NCI-H82 (cell line): ENCODE data around the gene ATP8B1.

Experiments used
- DNase-seq: peaks from one replicate; lab custom pipeline; 2025; lab: John Stamatoyannopoulos, UW

Gene ATP8B1

DNA sequence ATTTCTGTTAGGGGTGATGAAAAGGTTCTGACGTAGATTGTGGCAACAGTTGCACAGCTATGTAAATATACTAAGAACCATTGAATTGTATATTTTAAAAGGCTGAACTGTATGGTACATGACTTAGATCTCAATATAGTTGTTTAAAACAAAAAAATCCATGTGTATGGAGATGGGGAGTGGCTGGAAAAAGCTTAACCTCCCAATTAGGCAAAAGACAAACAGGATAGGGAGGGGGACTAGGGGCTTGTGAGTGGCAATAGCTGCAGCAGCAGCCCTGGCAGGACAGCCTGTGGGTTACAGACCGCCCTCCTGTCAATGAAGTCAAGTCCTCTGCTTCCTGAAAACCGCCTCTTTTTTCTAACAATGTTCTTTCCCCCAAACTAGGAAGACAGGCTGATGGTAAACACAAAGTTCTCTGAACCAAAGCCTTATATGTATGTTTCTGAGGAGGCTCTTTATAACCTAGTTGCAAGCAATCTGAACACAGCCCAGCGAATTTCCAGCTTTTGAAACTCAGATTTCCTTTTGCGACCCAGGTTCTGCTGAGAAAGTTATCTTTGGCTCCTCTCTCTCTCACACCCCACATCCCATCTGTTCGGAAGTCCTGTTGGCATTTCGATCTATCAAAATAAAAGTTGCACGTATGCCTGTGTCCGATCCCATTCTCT, 10.3 kb downstream of the ATP8B1 start:
- DNase-seq, result no peak

DNA sequence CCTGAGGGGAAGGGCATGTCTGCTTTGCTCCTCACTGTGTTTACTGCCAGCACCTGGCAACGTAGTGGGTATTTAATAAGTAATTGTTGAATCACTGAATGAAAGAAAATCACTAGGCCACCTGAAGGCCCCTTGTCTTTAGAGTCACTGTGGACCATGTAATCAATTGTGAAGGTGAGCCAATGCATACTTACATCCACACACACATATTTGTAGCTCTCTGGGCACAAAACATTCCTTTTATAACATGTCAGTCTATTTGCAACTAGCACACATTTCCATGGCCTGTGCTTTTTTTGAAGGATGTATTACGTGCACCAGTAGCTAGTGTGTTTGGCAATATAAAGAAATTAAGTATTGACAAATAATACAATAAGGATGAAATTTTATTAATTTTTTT, 11.2 kb downstream of the ATP8B1 start:
- DNase-seq, result no peak

DNA sequence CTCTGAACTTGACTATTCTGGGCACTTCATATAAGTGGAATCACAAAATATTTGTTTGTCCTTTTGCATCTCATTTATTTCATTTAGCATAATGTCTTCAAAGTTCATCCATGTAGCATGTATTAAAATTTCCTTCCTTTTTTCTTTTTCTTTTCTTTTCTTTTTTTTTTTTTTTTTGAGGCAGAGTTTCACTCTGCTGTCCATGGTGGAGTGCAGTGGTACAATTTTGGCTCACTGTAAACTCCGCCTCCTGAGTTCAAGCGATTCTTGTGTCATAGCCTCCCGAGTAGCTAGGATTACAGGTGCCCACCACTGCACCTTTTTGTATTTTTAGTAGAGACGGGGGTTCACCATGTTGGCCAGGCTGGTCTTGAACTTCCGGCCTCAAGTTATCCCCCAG, 11.9 kb downstream of the ATP8B1 start:
- no peak for DNase-seq

DNA sequence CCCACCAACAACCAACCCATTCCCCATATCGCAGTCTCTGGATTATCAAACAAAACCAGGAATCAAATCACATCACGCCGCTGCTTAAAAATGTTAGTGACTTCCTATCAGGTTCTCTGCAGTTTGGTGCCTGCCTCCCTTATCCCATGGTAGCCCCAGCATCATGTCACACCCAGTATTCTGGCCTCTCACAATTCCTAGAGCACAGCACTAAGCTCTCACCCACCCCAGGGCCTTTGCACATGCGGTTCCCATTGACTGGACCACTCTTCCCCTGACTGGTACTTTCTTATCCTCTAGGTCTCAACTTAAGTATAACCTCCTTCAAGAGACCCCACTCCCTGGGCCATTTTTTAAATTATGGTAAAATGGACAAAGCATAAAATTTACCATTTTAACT, 12.8 kb downstream of the ATP8B1 start:
- DNase-seq, result no peak

DNA sequence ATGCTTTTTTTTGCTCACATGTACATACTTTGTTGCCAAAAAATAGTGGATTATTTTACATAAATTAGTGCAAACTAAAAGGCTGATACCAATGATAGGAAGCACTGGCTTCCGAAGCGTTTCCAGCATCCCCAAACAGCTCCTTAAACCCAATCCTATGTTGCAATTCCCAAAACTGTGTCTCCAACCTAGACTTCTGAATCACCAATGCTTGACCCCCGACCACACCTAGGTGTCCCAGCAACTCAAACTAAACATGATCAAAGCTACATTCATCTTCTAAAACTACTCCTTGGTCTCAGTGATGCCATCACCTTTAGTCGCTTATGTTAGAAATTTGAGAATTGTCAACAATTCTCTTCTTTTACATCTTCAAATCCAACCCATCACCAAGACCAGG, 13.4 kb downstream of the ATP8B1 start:
- DNase-seq, result no peak

DNA sequence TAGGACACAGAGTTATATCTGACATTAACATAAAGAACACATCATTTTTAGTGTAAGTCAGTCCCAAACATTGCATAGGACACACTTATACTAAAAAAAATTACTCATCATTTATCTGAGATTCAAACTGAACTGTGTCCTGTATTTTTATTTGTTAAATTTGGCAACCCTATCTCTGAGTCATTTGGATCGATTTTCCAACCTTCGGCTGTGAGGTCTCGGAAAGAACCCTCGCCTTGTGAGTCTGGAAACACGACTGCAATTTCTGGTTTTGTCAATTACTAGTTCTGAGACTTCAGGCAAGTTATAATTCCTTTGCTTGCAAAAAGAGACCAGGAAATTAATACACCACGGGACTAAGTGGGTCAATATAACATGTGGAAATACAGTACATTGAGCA, 14.0 kb downstream of the ATP8B1 start:
- no peak for DNase-seq

DNA sequence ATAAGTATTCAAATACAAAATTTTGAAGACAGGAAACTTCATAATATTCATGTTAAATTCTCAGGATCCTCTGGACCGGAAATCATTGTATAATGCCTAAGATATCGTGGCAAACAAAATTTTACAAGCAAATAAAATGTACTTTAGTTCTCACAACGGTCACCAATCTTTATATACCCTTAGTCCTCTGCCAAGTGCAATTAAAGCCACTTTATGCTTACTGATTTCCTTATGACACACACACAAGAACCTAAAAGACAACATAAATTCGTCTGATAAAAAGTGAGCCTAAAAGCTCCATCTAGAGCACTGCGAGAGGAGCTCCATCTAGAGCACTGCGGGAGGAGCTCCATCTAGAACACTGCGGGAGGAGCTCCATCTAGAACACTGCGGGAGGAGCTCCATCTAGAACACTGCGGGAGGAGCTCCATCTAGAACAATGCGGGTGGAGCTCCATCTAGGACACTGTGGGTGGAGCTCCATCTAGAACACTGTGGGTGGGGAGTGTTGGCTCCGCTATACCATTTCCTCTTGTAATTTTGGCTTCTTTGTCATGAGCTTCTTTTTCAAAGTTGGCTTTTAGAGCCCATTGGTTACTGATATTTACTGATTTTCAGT, 15.9 kb downstream of the ATP8B1 start:
- no peak for DNase-seq

DNA sequence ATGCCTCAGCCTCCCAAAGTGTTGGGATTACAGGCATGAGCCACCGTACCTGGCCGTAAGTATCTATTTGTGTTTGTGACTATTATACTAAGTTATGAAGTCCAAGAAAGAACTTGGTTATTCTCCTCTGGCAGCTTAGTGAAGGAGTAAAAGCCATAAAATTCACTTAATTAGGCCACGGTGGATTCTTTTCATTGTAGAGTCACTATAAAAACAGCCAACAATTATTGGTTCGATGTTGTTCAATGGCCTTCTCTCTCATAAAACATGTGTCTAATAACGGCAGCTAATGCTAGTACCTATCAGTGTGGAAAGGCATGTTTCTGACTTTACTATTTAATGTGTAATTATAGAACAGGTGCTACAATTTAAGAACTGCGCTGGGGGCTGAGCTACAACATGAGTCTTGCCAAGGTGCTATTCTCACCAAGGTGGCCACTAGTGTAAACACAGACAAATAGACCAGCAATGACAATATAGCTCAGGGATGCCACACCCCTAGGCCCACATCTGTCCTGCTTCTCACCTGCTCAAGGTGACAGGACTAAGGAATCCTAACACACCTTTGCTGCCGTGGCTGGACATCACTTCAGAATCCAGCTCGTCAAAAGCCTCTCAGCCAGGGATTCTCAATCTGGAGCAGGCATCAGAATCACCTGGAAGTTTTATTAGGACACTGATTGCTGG, 17.2 kb downstream of the ATP8B1 start:
- no peak for DNase-seq

DNA sequence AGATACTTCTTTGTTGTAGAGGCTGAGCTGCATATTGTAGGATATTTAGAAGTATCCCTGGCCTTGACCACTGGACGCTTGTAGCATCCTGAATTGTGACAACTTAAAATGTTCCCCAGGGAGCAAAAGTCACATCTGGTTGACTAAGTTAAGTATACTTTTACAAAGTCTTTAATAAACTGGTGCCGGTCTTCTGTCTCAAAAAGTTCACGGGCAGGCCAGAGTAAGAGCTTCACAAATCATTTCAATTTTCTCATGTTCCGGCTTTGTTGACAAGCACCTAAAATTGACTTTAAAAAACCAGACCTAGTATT, 18.4 kb downstream of the ATP8B1 start:
- no peak for DNase-seq

DNA sequence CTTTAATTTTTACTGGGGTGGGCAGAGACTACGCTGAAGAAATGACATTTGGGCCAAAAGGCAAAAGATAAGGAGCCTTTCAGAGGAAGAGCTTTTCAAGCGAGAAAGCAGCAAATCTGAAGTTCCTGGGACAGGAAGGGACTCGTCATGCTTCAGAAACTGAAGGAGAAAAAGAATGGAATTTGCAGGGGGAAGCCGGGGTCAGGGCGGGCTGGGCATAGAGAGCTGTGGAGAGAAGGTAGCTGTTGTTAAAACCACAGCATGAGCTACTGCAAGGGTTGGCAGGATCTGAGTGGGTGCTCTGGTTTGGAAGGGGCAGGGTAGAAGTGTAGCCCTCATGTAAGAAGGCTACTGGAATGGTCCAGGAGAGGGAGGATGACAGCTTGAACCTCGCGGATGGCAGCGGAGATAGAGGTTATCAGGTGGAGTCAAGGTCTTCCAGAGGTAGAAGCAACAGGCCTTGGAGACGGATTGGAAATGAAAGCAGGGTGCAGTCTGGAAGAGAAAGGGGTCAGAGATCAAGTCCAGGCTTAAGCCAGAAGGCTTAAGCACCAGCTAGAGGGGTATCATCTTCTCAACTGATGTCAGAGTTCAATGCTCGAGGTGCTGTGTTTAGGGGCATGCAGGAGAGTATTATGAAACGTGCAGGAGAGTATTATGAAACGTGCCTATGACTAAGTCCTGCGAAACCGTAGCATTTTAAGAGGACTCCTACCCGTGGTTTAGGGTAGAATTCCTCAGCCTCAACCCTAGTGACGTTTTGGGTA, 18.9 kb downstream of the ATP8B1 start:
- DNase-seq, result no peak

DNA sequence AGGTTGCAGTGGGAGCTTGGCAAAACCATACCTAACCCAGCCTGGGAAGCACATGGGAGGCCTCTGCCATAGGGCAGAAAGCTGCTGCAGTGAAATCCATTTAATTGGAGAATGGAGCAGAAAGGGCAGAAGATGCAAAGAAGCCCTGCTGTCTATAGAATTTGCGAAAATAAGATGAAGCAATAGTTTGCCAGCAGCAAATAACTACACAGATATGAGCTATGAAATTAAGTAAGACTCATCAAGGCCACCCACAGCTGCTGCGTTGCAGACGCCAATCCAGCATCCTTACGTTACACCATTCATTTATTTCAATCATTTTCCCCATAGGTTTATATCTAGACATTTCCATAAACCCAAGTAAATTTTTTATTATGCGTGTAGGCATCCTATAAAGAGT, 21.1 kb downstream of the ATP8B1 start:
- DNase-seq, result no peak

DNA sequence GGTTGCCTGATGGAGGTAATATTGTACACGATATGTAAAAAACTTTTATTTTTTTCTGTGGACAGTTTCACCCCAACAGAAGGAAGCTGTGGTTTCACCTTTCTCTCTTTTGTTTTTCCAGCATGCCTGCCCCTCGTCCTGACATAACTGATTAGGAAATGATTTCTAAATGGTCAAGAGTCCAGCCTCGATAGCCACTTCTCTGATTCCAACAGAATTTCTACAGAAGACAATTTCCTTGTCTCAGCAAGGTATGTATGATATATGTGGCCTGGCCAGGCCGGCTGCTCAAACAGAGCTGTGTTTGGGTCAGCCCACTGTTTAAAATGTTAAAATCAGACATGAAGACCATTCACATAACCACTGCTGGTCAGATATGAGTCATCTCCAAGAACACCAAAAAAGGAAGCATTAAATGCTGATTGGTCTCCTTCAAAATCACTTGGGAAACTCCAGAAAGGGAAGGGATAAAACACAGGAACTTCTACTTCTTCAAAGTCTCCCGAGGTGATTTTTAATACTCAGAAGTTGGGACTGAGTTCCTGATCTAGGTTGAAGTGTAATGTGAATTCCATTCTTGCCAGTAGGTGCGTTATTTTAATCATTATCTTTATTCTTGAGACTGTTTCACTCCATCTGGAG, 22.3 kb downstream of the ATP8B1 start:
- no peak for DNase-seq

DNA sequence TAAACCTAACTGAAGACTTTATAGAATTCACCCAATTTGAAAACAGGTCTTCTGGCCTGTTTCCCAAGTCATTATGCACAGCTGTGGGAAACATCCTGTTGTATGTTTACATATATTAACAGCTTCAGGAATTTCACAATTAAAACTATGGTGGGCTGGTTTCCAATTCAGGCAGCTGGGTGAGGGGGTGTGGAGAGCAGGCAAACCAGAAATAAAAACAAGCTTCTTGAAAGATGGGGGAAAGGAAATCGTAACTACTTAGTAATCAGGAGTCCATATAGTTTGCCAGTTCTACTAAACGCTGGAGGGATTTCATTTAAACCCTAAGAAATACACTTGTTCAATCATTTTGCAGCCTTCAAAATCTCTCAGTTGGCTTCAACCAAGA, 22.8 kb downstream of the ATP8B1 start:
- DNase-seq, result no peak

DNA sequence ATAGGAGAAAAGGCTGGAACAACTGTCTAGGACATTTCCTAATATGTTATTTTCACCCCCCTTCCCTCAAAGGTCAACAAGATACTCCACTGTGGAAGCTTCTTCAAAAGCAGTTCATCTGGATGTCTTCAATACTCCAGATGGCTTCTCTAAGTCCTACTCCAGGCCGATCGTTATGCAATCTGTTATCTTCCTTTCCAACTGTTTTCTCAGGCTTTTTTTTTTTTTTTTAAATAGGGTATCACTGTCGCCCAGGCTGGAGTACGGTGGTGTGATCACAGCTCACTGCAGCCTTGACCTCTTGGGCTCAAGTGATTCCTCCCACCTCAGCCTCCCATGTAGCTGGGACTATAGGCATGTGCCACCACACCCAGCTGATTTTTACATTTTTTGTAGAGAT, 26.3 kb downstream of the ATP8B1 start:
- DNase-seq, result peak; percentile 47

DNA sequence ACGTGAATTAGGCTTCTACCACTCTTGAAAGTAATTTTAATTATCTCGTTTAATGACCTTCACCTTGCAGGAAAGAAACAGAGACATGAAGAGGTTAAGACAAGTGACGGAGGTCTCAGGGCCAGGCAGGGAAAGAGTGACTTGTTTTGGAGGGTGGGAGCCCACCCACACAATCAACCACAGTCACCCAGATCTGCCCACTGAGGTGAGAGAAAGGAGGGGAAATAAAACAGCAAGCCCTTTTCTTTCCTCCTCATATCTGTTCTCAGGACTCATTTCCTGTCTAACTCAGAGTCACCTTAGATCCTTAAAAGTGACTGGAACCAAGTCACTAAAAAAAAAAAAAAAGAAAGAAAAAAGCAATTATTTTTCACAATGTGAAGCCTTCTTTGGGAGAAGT, 26.8 kb downstream of the ATP8B1 start:
- no peak for DNase-seq

DNA sequence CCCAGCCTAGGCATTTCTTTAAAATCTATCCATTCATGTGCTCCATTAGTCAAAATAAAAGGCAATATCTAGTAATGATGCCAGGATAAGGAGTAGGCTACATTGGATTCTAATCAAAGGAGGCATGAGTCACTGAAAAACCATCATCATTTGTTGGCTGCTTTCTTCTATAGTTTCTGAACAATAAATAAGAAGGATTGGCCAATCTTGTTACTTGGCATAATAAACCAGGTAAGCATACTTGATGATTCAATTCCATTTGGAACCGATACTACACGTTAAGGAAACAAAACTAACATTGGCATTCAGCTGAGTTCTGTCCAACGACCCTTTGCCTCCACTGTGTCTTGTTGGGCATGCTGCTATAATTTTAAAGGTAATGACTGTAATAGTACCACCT, 27.2 kb downstream of the ATP8B1 start:
- no peak for DNase-seq

DNA sequence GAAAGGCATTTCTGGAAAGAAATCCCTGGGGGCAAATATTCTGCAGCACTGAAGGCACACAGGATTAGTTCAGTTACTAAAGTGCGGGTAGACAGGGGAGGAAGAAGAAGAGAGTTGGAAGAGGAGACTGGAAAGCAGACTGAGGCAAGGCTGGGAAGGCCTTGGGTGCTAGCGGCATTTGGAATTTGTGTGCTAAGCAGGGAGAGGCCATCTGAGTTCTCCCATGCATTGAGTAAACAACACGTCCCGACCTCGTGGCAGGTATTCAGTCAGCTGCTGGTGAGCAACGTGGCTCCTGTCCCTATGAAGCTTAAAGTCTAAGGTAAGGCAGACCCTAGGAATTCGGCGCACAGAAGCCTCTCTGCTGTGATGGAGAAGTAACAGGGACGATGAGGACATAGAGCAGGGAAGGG, 30.7 kb downstream of the ATP8B1 start:
- DNase-seq, result no peak

DNA sequence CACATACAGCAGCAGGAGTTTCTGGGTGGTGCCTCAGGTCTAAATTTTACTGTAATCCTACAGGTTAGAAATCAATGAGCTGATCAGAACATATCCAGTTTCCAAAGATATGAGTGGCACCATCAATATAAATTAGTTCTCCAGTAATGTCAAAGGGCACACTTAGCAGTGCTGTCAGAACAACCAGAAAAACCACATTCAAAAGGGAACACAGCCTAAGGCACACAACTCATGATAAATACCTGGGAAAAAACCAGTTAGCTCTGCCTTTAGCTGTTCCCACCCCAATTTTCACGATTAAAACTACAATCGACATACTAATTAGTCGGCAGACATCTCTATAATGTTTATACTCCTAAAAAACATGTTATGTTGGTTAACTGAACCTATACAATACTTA, 31.5 kb downstream of the ATP8B1 start:
- DNase-seq, result no peak

DNA sequence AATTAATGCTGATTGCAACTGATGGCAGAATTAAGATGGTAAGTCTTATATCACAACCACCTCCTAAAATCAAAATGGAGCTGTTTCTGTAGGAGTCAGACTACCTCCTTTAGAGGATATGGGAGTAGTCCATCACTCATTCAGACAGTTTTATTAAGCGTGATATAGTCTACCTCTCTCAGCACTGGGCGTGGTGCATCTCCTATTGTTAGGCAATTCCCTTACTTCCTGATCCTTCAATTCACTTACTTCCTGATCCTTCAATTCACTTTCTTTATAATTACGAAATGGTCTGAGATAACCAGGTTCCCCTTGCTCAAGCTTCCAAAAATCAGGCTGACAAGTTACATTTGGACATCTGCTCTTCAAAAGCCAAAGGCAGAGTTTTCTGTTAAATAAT, 31.9 kb downstream of the ATP8B1 start:
- no peak for DNase-seq

DNA sequence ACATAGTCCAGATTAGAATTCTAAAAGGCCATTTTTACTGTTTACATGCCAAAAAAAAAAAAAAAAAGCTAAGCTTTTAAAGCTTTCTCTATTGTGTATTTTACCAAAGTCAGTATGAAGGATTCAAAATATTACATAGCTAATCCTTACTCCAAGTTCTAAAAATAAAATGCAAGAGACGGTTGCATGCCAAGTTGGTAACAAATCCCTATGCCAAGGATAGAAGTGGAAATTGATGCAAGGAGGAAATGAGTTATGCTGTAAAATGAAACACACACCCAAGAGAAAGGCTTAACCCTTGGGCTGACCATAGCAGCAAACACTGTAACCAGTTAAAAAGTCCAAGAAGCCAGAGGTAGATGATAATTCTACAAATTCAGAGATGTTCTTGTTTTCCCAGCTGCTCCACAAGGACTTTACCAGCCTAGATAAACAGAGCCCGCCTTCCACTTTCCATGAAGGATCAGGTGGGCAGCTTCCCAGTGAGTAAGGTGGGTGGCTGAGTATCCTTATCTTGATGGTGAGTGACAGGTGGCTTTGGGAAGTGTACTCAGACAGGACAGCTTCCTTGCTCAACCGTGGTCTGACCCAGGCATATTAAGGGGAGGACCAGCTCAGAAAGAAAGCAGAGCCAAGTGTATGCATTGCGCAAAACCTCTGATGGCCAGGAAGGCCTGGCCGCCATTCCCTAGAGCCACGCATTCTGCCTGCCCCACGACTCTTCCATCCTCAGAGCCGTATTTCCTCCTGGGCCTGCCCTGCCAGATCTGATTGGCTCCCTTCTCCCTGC, 34.4 kb downstream of the ATP8B1 start:
- no peak for DNase-seq

DNA sequence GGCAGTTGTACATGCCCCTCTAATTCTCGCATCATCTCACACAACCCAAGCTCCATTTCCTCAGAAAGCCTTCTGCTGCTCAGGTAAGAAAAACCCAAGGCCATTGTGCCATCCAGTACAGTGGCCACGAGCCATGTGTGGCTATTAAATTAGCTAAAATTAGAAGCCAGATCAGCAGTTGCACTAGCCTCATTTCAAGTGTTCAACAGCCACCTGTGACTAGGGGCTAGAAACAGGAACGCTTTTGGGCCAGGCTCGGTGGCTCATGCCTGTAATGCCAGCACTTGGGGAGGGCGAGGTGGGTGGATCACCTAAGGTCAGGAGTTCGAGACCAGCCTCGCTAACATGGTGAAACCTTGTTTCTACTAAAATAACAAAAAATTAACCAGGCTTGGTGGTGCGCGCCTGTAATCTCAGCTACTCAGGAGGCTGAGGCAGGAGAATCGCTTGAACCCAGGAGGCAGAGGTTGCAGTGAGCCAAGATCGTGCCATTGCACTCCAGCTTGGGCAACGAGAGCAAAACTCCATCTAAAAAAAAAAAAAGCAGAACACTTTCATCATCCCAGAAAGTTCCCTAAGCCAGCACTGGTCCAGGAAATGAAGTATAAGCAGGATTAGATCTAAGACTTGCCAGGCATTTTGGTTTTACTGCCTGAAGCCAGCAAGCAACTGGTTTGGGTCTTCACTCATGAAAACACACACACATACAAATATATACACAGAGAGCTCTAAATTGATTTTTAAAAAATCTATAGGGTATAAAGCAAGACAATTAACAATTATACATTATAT, 35.7 kb downstream of the ATP8B1 start:
- DNase-seq, result no peak
